ENCODE measurements around the gene CDC42BPG. TPM values are rescaled to one million over a fixed set of nuclear protein-coding genes. Genes with fewer than 3 reads are reported as not detected.

The CDC42BPG gene
- total RNA-seq, 1 experiment from 2014 or later = 24.9 TPM

- Histone ChIP-seq H3K9ac (ENCODE audit: extremely low read depth, insufficient read length, low read length) (peak overlapping the region; percentile 84), H2BK5ac (ENCODE audit: insufficient read length, low read length) (no peak overlapping the region), H3K56ac (ENCODE audit: insufficient read length, low read depth, low read length) (no peak overlapping the region), H3K4me1 (ENCODE audit: insufficient read depth, low read length) (no peaks in the 10 kb centered on the region), H3K4ac (ENCODE audit: low read depth, low read length) (no peak overlapping the region), H2AFZ (ENCODE audit: low read length) (no peak overlapping the region), H2BK120ac (ENCODE audit: low read depth, low read length, poor library complexity, severe bottlenecking) (no peak overlapping the region), H3K14ac (ENCODE audit: insufficient read depth, low read length) (peak overlapping the region; percentile 96; the same call in 1 of the 2 replicates), H4K91ac (ENCODE audit: insufficient read length, low read depth, low read length) (no peak overlapping the region), H3K4me2 (ENCODE audit: insufficient read depth, insufficient read length, low read length) (peak overlapping the region; percentile 81), H3K79me2 (ENCODE audit: insufficient read depth, low read length) (peaks cover 26% of the 10 kb centered on the region), H2BK20ac (ENCODE audit: low read depth, low read length, poor library complexity, severe bottlenecking) (no peak overlapping the region), H2BK15ac (ENCODE audit: low read depth, low read length) (no peak overlapping the region), H3K27ac (ENCODE audit: insufficient read length, low read depth, low read length) (no peak overlapping the region), H3K23me2 (ENCODE audit: insufficient read length, low read depth, low read length, poor library complexity, severe bottlenecking) (no peaks in the 10 kb centered on the region), H2BK12ac (ENCODE audit: insufficient read length, low read depth, low read length) (no peak overlapping the region), H3K18ac (ENCODE audit: insufficient read length, low read depth, low read length) (no peak overlapping the region), H3K23ac (ENCODE audit: insufficient read length, low read depth, low read length) (no peak overlapping the region), H4K8ac (replicated peaks; ENCODE audit: insufficient read length, low read depth, low read length) (no peak overlapping the region), H3K9me3 (ENCODE audit: control insufficient read depth, low read depth, low read length) (no peaks in the 10 kb centered on the region), H3K79me1 (ENCODE audit: insufficient read depth, low read depth, low read length, poor library complexity, severe bottlenecking) (peaks cover 6% of the 10 kb centered on the region), H2AK5ac (ENCODE audit: insufficient read length, low read length) (no peak overlapping the region), H3T11ph (ENCODE audit: low read length) (no peak overlapping the region), H4K5ac (ENCODE audit: insufficient read length, low read depth, low read length) (no peak overlapping the region), H4K20me1 (ENCODE audit: control insufficient read depth, insufficient read depth, insufficient read length) (no peaks in the 10 kb centered on the region), H3K27me3 (ENCODE audit: insufficient read depth, low read length) (no peaks in the 10 kb centered on the region)
- H3K27me3 Mint-ChIP-seq (ENCODE audit: low read depth) = no peaks in the 10 kb centered on the region
- no peaks in the 10 kb centered on the region; a peak in 1 of 5 replicates for H3K9me3 Mint-ChIP-seq
- peak overlapping the region; percentile 89 to 96 (median 94) for H3K27ac Mint-ChIP-seq
- H3K4me1 Mint-ChIP-seq = peaks cover 23 to 39% of the 10 kb centered on the region in 2 experiments
- no peak for TF ChIP-seq CTCF (conservative IDR thresholded peaks at IDR 0.05)
- WGBS (ENCODE audit: extremely low coverage, insufficient read length, low lambda C conversion rate) = no CpG with 5 or more reads among the region's 98 CpGs
- H3K36me3 Mint-ChIP-seq (ENCODE audit: insufficient read depth in 1 of 3, low read depth in 3 of 3) = peaks cover 46 to 53% (median 50%) of the 10 kb centered on the region in 3 experiments
- peak overlapping the region; percentile 90 to 95 for H3K4me3 Mint-ChIP-seq
- peak; percentile 72 for DNase-seq
Measured at GRCh38 chr11:64777449-64778222, 66.8 kb downstream of the CDC42BPG start.
